Upper lobe of left lung (tissue), 4 donors: ENCODE data around the gene BDKRB1.

ENCODE experiments used
- EP300 ChIP-seq, 4 donors: sonication (generic); formaldehyde crosslinking; IDR thresholded peaks; one replicate each; pipeline ENCODE4 v1.5.1; 2017; ENCODE audit warnings: antibody characterized with exemption in 4 of 4, control low read depth in 2 of 4
- POLR2A ChIP-seq, 4 donors: fragments of 450-650 bp; IDR thresholded peaks; one replicate each; pipeline ENCODE4 v1.5.1; 2016 to 2017; ENCODE audit warnings: antibody characterized with exemption in 4 of 4, mild to moderate bottlenecking in 2 of 4

GRCh38 chr14:96240641-96241040, 15.4 kb upstream of the BDKRB1 start:
- TF ChIP-seq EP300 (IDR thresholded peaks at IDR 0.05) (no peak), POLR2A (IDR thresholded peaks at IDR 0.05) (no peak)
